Activated CD8-positive, alpha-beta memory T cell treated with anti-CD3 and anti-CD28 coated beads for 36 hours (primary cell): ENCODE data around the gene ZNF79. TPM values are rescaled to one million over a fixed set of nuclear protein-coding genes. Genes with fewer than 3 reads are reported as not detected.

Source experiments
- CTCF ChIA-PET: fragments of 350-600 bp; sonication (Branson Sonifier 250); formaldehyde crosslinking; loops from one replicate; lab custom pipeline; 2021; ENCODE audit warnings: antibody characterized with exemption; lab: Charles Lee
- POLR2A ChIA-PET: fragments of 350-600 bp; sonication (Branson Sonifier 250); formaldehyde crosslinking; loops from one replicate; lab custom pipeline; 2021; ENCODE audit warnings: antibody characterized with exemption; lab: Charles Lee
- total RNA-seq, 2 experiments: library from RNA; stranded (reverse); gene quantifications; one replicate each; pipeline ENCODE4 v1.2.3, GENCODE V29; 2021

Gene ZNF79
- total RNA-seq, 2 experiments from 2014 or later = 14.3 to 16.0 TPM

DNA sequence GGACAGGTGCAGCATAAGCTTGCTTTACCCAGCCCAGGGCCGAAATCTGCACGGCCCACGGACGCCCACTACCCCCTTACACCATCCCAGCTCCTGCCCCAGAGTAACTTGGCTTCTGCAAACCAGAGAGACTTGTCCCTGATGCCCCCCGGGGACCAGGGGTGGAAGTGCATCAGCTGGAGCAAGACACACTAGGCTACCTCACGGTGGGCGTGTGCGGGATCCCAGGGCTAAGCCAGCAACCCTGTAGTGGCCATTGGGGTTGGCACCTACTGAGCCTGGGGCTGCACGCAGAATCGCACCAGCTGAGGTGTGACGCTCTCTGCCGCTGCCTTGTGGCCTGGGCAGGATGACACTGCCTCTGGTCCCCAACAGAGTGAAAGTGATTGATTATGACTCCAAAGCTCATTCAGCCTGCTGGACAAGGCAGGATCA is 6.1 kb upstream of the ZNF79 start:
- ChIA-PET POLR2A (no interaction called here), CTCF (interaction anchor here (1.5 kb wide), 1 partner anchor 203 kb away, joined by 3 read pairs; no protein-coding TSS in a partner anchor)

GRCh38 chr9:127419348-127419747 is 4.8 kb upstream of the ZNF79 start:
- ChIA-PET POLR2A (no interaction called here), CTCF (no interaction called here)

DNA sequence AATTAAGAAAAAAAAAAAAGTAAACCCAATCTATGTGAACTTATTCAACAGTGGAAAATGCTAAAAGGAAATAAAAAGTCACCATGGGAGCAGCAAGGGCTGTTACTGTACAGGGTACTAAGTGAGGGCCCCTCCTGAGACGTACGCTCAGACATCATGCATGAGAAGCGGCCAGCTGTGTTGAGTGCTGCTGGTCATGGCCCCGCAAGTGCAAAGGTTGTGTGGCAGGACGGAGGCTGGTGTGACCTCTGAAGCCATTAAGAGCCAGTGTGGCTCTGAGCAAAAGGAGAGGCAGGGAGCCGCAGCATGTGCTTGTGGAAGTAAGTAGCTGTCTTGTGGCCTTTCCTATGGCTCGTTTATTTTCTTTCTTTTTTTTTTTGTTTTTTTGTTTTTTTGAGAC is 3.1 kb upstream of the ZNF79 start:
- CTCF ChIA-PET = interaction anchor here (1.1 kb wide), 1 partner anchor 24 kb away, joined by 3 read pairs; the partner anchor contains the start of gene SLC2A8
- POLR2A ChIA-PET = no interaction called here

DNA sequence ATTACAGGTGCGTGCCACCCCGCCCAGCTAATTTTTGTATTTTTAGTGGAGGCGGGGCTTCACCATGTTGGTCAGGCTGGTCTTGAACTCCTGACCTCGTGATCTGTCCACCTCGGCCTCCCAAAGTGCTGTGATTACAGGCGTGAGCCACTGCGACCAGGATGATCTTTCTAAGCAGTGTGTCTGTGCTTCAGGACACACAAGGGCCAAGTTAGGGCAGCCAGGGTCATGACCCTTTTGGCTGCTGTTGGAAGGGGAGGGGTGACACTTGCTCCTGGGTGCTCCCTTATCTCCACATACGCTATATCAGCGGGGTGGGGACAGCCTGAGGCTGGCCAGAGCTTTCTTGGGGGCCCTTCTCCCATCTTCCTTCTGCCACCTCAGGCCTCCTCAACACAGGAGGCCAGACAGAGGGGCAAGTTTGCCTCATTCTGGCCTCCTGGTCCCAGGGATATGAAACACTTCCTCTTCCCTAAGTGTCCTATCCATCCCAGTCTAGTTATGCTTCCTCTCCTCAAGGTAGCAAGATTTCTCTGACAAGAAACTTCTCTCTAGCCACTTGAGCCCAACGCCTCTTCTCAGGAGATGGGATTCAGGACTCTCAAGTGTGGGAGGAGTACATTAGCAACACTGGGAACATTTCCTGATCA is 1.9 kb upstream of the ZNF79 start:
- ChIA-PET CTCF (interaction anchor here (1.5 kb wide), 1 partner anchor 207 kb away, joined by 5 read pairs; no protein-coding TSS in a partner anchor), POLR2A (interaction anchor here (3.1 kb wide), 1 partner anchor 29 kb away, joined by 27 read pairs; the partner anchor contains the start of genes LRSAM1 and RPL12)

- ChIA-PET CTCF (interaction anchor here (1.2 to 1.5 kb wide), 2 partner anchors 21 to 208 kb away, joined by 3 to 5 read pairs; no protein-coding TSS in a partner anchor), POLR2A (interaction anchor here (2.6 to 3.1 kb wide), 2 partner anchors 28 to 35 kb away, joined by 11 to 27 read pairs; partner anchors contain the start of genes LRSAM1 and RPL12)
These were observed 1.4 kb upstream of the ZNF79 start for GRCh38 chr9:127422787-127423186.

DNA sequence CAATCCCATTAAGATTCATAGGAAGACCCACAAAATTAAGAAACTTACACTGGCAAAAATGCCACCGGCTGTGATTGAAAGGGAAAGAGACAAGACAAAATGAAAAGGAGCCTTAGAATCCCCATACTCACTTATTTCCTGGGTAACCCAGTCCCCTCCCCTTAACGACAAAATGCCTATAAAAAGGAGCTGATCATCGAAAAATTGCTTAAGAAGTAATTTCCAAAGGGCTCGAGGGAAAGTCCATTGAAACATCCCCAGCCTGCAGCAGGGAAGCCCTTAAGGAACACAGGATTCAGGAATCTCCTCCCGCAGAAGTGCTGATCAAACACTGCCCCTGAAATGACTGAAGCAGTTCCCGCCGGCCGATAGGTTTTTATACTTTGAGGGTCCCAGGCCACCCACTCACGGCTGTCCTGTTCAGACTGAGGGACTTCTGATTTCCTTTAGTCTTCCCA is 677 bp upstream of the ZNF79 start:
- CTCF ChIA-PET = interaction anchor here (1.2 to 1.8 kb wide), 3 partner anchors 21 to 209 kb away, joined by 3 to 7 read pairs (median 5); partner anchors contain the start of gene SLC2A8
- POLR2A ChIA-PET = interaction anchor here (1.3 to 3.1 kb wide), 3 partner anchors 27 to 35 kb away, joined by 3 to 27 read pairs (median 11); partner anchors contain the start of genes LRSAM1, RPL12 and SLC2A8

- ChIA-PET POLR2A (interaction anchor here (0.7 to 3.1 kb wide), 5 partner anchors 21 to 360 kb away, joined by 3 to 27 read pairs (median 5); partner anchors contain the start of genes LRSAM1, RPL12 and SLC2A8), CTCF (interaction anchor here (1.8 kb wide), 1 partner anchor 28 kb away, joined by 7 read pairs; the partner anchor contains the start of gene SLC2A8)
These were observed 456 bp downstream of the ZNF79 start for GRCh38 chr9:127424676-127424999.

- ChIA-PET CTCF (interaction anchor here (0.7 kb wide), 1 partner anchor 172 kb away, joined by 5 read pairs; no protein-coding TSS in a partner anchor), POLR2A (no interaction called here)
These were observed 2.6 kb downstream of the ZNF79 start for GRCh38 chr9:127426756-127427155.

GRCh38 chr9:127428348-127428747 is 4.2 kb downstream of the ZNF79 start:
- CTCF ChIA-PET = no interaction called here
- POLR2A ChIA-PET = interaction anchor here (0.6 kb wide), 1 partner anchor 15 kb away, joined by 5 read pairs; no protein-coding TSS in a partner anchor

GRCh38 chr9:127430415-127430814 is 6.2 kb downstream of the ZNF79 start:
- POLR2A ChIA-PET = interaction anchor here (1.5 kb wide), 1 partner anchor 15 kb away, joined by 3 read pairs; no protein-coding TSS in a partner anchor
- CTCF ChIA-PET = no interaction called here

DNA sequence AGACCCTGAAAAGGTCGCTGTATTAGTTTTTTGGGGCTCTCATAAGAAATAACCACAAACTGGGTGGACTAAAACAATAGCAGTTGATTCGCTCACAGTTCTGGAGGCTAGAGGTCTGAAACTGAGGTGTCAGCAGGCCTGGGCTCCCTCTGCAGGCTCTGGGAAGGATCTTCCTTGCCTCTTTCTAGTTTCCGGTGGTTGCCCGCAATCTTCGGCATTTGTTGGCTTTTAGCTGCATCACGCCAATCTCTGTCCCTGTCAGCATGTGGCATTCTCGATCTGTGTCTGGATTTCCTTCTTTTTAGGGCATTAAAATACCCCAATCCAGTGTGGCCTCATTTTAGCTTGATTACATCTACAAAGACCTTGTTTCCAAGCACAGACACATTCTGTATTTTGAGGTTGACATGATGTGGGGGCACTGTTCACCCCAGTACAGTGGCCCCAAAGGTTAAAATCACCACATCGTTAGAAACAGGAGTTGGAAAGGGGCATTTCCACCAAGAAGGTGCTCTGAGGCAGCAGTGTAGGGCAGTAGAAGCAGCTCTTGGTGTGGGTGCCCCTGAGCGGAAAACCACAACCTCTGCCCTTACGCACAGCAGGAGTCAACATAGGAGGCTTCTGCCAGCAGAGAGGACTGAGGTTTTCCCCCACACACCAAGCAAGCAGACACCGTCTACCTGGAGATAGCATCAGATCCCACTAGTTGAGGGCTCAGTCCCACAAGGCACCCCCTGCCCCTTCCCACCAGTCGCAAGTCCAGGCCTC is 13.5 kb downstream of the ZNF79 start:
- CTCF ChIA-PET = interaction anchor here (1.0 kb wide), 1 partner anchor 224 kb away, joined by 3 read pairs; no protein-coding TSS in a partner anchor
- POLR2A ChIA-PET = interaction anchor here (0.9 kb wide), 1 partner anchor 328 kb away, joined by 3 read pairs; no protein-coding TSS in a partner anchor

GRCh38 chr9:127438394-127438793 is 14.2 kb downstream of the ZNF79 start:
- ChIA-PET CTCF (interaction anchor here (0.7 kb wide), 1 partner anchor 10 kb away, joined by 3 read pairs; no protein-coding TSS in a partner anchor), POLR2A (interaction anchor here (0.6 kb wide), 1 partner anchor 945 kb away, joined by 7 read pairs; no protein-coding TSS in a partner anchor)

DNA sequence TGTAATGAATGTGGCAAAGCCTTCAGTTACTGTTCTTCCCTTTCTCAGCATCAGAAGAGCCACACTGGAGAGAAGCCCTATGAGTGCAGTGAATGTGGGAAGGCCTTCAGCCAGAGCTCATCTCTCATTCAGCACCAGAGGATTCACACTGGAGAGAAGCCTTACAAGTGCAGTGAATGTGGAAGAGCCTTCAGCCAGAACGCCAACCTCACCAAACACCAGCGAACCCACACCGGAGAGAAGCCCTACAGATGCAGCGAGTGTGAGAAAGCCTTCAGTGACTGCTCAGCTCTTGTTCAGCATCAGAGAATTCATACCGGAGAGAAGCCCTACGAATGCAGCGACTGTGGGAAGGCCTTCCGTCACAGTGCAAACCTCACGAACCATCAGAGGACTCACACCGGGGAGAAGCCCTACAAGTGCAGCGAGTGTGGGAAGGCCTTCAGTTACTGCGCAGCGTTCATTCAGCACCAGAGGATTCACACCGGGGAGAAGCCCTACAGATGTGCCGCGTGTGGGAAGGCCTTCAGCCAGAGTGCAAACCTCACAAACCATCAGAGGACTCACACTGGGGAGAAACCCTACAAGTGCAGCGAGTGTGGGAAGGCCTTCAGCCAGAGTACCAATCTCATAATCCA is 20.2 kb downstream of the ZNF79 start:
- POLR2A ChIA-PET = interaction anchor here (0.7 to 1.1 kb wide), 3 partner anchors 8 to 125 kb away, joined by 3 to 4 read pairs (median 3); no protein-coding TSS in a partner anchor
- CTCF ChIA-PET = interaction anchor here (0.7 to 1.6 kb wide), 3 partner anchors 21 to 48 kb away, joined by 3 to 5 read pairs (median 3); partner anchors contain the start of gene SLC2A8

- ChIA-PET POLR2A (interaction anchor here (0.9 to 1.4 kb wide), 3 partner anchors 15 to 83 kb away, joined by 3 to 5 read pairs (median 3); partner anchors contain the start of gene ZNF79), CTCF (interaction anchor here (1.5 kb wide), 1 partner anchor 22 kb away, joined by 3 read pairs; no protein-coding TSS in a partner anchor)
These were observed 21.0 kb downstream of the ZNF79 start for GRCh38 chr9:127444921-127445850.

GRCh38 chr9:127445851-127446712 is 21.9 kb downstream of the ZNF79 start:
- ChIA-PET CTCF (no interaction called here), POLR2A (interaction anchor here (0.5 to 1.4 kb wide), 3 partner anchors 10 to 22 kb away, joined by 3 to 5 read pairs (median 3); partner anchors contain the start of gene ZNF79)
